ENCODE measurements around the gene KLLN.
"Not testable (repeated sequence)": the region's sequence is repeated elsewhere in the genome, so short reads cannot be mapped to it uniquely, and the experiment has no call there.

KLLN gene

DNA sequence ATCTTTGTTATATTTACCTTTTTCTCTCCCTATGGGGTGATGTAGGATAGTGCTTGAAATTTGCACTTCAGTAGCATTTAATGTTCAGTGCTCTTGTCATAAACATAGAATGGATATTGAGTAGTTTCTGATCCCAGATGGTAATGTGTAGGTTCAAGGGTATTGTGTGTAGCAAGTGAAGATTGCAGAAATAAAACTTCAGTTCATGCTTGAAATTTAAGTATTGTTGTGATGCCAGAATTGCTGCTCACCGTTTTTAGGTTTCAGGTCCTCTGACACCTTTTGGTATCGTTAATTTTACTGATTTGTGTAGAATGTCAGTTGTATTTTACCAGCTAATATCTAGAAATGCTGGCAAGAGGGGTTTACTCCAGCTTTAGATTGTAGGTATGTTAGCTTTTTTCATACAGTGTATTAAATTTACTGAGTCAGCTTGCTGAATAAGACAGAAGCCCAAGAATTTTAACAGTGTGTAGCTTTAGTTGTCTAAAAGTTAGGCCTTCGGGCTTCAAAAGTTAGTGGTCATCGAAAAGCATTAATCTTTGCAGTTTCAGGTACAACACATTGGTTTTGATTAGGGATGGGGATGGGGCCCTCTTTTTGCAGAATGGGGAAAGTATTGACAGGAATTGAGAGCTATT lies 2.0 kb upstream of the KLLN start:
- DNase-seq: no peak

DNA sequence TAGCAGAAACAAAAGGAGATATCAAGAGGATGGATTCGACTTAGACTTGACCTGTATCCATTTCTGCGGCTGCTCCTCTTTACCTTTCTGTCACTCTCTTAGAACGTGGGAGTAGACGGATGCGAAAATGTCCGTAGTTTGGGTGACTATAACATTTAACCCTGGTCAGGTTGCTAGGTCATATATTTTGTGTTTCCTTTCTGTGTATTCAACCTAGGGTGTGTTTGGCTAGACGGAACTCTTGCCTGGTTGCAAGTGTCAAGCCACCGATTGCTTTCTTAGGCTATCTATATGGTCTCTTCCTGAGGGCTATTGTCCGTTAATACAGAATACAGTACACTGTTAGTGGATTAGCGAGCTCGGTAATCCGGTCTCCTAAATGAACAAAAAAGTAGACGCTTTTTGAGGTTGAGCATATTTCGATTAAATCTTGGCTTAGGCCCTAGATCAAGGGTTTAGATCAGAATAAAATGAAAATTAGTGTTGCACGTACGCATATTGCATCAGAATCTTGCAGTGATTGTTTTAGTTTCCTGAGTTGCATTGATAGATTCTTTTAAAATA lies 1.2 kb upstream of the KLLN start:
- DNase-seq: peak; percentile 15

DNA sequence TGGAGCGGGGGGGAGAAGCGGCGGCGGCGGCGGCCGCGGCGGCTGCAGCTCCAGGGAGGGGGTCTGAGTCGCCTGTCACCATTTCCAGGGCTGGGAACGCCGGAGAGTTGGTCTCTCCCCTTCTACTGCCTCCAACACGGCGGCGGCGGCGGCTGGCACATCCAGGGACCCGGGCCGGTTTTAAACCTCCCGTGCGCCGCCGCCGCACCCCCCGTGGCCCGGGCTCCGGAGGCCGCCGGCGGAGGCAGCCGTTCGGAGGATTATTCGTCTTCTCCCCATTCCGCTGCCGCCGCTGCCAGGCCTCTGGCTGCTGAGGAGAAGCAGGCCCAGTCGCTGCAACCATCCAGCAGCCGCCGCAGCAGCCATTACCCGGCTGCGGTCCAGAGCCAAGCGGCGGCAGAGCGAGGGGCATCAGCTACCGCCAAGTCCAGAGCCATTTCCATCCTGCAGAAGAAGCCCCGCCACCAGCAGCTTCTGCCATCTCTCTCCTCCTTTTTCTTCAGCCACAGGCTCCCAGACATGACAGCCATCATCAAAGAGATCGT lies 690 bp upstream of the KLLN start:
- not testable (repeated sequence) for DNase-seq

DNA sequence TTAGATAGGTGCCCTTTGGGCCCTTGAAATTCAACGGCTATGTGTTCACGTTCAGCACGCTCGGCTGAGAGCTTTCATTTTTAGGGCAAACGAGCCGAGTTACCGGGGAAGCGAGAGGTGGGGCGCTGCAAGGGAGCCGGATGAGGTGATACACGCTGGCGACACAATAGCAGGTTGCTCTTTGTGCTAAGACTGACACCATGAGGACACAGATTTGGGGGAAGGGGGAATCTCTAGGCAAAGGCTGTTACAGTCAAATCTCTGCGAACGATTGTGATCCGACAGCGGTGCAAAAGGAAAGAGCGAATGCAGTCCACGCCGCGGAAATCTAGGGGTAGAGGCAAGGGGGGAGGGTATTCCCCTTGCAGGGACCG lies 667 bp downstream of the KLLN start:
- peak; percentile 54 for DNase-seq

DNA sequence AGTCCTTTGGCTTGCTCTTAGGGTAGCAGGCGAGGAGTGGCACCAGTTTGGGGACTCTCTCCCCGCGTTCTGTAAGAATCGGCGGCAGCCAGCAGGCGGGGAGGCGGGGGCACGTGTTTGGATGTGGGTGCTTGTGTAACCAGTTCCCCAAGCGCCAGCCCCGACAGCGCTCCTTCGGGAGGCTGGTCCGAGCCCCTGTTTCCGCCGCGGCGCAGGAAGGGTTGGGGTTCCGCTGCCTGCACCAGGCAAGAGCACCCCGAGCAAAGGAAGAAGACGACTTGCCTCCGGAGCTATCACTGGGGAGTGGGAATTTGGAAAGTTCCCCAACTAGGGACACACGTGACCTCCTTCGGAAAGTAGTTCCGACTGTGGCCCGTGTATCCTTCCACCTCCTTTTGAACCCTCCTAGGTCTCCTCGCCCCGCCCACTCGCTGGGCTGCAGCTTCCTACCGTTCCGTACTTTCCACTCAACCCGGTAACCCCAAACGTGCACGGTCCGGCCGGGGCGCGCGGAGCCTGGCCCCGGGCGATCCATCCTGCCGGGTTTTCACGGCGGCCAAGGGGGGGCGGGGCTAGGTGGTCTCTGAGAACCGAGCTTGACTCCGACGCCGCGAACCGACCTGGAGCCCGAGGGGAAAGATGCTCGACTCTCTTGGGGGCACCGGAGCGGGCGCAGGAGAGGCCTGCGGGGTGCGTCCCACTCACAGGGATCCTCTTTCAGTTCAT lies 1.2 kb downstream of the KLLN start:
- peak; percentile 91 for DNase-seq

DNA sequence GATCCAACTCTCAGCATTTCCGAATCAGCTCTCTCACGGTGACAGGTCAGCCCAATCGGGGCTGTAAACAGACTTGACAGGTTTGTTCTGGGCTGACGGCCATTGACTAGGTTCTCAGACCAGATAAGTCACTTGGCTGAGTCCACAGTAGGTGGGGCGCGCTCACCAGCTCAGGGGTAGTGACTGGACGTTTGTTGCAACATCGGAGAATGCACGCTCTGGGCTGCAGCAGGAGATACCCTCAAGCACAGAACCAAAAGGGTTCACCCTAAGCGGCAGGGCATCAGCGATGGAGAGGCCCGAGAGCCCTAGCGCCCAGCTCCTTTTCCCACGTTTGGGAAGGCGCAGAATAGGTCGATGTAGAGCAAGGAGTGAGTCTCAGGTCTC lies 1.8 kb downstream of the KLLN start:
- no peak for DNase-seq

DNA sequence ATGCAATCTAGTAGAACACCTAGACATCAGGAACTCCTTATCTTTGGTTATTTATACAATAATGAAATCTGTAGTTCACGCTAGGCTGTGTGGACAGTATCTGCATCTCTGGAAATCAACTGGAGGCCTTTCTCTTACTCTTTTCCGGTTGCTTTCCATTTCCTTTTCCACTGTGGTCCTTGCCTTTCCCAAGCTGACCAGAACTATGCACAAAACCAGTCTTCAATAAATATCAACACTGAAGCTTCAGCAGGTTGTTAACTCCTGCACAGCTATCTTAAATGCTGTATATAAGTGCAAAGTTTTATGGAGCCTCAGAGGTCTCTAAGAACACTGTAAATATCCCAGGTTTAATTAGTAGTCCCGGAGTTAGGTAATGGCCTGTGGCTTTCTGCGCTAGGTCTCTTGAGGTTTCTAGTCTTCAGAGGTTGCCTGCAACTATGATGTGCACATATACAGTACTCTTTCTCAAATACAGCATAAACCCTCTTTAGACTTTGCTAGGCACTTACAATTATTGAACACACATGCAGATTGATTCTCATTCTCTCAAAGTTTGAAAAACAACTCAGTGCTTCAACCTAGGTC lies 2.4 kb downstream of the KLLN start:
- no peak for DNase-seq

DNA sequence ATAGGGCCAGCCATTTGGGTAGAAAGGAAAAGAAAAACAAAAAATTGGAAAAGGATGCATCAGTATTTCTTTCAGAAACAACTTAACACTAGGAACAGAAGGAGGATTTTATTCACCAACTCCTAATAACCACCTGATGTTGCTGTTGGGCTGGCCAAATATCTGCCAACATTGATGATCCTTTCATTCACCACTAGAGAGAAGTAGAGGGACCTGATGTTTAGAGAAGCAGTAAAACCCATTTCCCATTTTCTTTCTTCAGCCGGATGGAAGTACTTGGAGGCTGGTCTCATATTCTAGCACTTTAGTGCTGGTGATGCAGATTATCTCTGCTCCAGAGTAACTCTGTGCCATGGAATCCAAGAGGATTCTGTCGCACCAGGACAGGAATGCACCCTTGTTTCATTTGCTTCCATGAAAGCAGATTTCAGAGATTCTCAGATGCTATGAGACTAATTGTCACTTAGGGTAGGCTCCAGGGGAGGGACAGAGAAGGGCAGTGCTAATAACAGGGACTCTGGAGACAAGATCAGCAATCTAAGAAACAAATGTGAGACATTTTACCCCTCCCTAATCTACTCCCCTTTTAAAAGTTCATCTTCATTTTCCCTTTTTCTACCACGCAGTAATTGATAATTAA lies 3.1 kb downstream of the KLLN start:
- DNase-seq: peak; percentile 35

DNA sequence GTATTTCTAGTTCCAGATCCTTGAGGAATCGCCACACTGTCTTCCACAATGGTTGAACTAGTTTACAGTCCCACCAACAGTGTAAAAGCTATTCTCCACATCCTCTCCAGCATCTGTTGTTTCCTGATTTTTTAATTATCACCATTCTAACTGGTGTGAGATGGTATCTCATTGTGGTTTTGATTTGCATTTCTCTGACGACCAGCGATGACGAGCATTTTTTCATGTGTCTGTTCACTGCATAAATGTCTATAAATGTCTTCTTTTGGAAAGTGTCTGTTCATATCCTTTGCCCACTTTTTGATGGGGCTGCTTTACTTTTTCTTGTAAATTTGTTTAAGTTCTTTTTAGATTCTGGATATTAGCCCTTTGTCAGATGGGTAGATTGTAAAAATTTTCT lies 7.7 kb downstream of the KLLN start:
- not testable (repeated sequence) for DNase-seq

DNA sequence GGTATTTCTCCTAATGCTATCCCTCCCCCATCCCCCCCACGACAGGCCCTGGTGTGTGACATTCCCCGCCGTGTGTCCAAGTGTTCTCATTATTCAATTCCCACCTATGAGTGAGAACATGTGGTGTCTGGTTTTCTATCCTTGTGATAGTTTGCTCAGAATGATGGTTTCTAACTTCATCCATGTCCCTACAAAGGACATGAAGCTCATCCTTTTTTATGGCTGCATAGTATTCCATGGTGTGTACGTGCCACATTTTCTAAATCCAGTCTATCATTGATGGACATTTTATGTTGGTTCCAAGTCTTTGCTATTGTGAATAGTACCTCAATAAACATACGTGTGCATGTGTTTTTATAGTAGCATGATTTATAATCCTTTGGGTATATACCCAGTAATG lies 8.1 kb downstream of the KLLN start:
- not testable (repeated sequence) for DNase-seq

DNA sequence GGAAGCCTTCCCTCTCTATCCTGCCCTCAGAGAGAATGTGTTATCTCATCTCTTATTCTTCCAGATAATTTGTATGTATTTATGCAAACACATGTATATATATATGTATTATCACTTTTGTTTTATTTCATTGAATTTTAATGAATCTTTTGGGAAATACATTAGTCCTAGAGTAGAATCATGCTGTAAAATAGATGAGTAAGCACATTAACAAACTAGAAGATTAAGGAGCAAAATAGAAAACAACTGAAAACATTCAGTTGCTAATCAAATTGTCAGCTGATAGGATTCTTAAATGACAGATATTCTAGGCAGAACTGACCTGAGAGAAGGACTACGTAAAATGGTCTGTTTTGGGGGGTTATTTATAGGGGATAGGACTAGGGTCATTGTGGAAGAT lies 11.2 kb downstream of the KLLN start:
- no peak for DNase-seq

DNA sequence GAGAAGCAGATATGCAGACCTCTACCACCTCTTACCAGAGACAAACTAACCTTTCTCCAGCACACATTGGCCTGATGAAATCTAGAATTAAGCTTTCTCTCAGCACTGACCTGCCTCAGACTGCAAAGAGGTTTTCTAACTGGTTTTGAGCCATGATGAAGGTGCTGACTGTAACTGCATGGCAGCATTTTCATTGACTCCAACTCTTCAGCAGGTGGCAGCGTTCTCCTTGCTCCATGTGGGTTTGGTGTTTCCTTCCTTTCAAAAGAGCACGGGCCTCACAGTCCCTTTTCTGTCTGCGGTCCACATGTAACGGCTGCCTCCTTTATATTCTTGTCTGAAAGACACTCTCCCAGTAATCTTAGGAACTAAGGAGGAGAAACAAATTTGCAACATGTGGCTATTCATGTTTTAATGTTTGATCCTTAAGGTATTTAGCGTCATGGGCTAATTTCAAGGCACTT lies 12.6 kb downstream of the KLLN start:
- peak; percentile 23 for DNase-seq

DNA sequence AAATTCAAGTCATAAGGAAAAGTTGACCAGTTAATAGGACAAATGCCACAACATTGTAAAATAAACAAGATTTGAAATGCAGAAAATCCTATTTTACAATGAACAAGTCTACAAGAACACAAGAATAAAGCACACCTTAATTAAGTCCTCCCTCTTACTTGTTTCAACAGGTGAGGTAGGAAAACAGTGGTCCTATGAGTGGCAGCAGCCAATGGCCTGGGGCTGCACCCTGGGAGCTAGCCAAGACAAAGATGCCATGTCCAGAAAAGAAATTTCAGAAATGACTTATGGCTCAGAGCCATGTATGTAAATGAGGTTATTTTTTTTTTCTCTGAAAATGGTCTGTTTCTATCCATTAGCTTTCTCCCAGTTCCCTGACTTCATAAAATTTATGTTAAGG lies 14.3 kb downstream of the KLLN start:
- no peak for DNase-seq

DNA sequence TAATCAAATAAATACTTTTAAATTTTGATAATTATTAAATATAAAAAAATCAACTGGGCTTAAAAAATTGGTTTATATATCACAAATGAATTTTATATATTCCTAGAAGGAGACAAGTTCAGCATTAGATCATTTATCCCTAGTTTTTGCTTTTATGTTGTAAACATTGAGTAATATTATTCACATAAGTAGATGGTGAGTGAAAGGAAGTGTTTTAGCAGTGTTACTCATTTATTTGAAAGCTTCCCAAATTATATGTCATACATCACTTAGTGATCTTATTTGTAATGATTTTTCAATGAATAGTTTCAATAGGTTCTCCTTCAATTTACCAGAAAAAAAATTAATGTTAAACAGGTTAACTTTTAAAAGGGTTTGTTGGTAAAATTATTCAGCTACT lies 15.8 kb downstream of the KLLN start:
- no peak for DNase-seq

DNA sequence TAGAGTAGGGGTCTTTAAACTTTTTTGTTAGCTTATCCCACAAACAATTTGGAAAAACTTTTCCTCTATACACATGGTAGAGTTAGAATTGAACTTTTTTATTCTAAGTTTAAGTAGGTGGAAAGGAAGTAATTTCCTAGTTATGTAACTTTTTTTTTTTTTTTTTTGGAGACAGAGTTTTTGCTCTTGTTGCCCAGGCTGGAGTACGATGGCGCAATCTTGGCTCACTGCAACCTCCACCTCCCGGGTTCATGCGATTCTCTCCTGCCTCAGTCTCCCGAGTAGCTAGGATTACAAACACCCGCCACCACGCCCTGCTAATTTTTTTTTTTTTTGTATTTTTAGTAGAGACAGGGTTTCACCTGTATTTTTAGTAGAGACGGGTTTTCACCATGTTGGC lies 16.6 kb downstream of the KLLN start:
- DNase-seq: not testable (repeated sequence)

DNA sequence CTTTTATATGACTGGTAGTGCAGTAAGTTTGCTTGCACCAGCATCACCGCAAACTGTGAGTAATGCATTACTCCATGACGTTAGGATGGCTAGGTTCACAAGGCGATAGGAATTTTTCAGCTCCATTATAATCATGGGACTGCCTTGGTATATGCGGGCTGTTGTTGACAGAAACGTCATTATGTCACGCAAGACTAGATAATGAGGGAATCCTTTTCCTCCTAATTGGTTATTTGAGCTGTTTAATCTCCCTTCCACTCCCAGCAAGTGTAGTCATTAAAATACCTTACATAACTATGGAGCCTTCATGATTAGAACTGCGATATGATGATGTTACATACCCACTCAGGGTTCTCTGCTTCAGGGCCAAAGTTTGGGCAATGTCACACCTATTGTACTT lies 17.3 kb downstream of the KLLN start:
- no peak for DNase-seq

DNA sequence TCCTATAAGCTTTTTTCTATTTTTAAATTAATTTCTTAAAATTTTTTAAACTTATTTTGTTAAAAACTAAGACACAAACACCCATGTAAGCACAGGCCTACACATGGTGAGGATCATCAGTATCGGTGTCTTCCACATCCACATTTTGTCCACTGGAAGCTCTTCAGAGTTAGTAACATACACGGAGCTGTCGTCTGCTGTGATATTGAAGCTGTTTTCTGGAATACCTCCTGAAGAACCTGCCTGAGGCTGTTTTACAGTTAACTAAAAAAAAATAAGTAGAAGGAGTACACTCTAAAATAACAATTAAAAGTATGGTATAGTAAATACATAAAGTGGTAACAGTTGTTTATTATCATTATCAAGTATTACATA lies 17.7 kb downstream of the KLLN start:
- DNase-seq: no peak

DNA sequence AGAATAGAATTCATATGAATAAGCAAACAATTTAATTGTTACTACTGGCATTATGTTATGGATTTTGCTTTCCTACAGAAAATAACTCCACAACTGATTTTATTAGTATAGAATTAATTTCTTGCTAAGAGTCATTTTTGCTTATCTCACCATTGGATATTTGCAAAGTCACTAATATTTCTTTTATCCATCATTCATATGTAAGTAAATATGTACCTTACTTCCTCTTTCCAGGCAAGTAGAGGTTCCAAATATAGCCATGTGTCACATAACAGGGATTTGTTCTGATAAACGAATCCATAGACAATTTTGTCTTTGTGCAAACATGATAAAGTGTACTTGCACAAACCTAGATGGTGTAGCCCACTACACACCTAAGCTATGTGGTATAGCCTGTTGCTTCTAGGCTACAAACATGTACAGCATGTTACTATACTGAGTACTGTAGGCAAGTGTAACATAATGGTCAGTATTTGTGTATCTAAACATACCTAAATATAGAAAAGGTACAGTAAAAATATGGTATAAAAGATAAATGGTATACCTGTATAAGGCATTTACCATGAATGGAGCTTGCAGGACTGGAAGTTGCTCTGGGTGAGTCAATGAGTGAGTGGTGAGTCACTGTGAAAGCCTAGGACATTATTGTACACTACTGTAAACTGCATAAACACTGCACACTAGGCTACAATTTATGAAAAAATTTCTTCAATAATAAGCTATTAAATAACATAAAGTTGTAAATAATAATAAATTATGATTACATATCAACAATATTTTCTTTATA lies 18.3 kb downstream of the KLLN start:
- DNase-seq: no peak

DNA sequence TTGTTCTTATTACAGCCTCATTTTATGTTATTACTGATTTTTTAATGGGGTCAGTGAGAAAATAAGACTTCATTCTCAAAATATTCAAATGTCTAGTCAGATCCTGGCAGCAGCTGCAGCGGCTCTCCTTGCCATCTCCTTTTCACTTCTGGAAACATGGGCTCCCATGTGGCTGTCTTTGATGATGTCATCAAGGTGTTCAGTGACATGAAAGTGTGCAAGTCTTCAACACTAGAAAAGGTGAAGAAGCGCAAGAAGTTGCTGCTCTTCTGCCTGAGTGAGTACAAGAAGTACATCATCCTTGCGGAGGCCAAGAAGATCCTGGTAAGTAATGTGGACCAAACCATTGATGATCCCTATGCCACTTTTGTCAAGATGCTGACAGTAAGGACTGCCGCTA lies 19.6 kb downstream of the KLLN start:
- no peak for DNase-seq

DNA sequence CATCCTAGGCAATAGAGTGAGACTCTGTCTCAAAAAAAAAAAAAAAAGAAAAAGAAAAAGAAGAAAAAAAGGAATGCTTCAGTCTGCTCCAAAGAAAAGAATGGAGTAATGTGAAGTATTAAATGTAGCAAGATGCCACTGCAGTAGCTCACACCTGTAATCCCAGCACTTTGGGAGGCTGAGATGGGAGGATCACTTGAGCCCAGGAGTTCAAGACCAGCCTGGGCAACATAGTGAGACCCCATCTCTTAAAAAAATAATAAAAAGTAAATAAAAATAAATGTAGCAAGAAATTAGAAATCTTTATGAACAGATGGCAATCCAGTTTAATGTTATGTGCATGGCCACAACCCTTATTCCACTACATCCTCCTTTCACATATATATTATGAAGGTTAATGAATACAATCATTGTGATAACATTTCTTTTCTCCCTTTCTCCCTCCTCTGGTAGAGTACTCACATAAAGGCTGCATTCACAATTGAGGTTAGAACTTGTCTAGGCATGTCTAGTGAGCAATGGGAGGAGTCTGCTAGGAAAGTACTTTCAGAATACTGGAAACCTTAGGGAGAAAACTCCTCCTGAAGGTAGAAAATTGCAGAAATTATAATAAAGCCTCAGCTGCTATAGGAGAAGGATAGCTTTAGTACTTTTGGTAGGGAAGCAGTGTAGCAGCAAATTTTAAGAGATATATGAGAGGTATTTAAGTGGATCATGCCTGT lies 20.4 kb downstream of the KLLN start:
- DNase-seq: no peak

DNA sequence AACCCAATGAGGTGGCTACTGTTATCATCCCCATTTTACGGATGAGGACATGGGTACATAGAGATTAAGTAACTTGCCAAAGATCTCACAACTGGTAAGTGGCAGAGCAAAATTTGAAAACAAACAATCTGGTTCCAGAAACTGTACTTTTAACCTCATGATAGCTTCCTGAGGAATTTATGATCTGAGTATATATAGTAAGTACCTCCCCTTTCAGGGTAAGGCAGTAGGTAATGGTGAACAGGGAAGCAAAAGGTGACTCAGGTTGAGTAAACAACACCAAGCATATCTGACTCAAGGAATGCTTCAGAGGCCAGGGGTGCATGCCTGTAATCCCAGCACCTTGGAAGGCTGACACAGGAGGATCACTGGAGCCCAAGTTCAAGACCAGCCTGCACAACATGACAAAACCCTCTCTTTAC lies 21.1 kb downstream of the KLLN start:
- DNase-seq: no peak

DNA sequence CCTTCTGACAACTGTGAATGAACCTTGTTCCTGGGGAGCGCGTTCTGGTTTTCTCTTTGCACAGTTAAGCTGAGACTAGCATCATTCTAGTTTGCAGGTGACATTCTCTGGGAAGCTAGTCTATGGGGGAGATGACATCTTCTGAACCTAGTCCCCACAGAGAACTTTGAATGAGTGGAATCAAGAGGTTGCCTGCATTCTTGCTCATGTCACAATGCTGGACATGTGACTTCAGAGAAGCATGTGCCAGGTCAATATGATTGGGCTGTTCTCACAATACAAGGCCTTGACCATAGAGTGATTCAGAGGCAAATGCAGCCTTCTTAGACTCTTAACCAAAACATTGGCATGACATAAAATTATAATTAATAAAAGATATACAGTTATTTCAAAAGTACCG lies 22.1 kb downstream of the KLLN start:
- no peak for DNase-seq

All from NCI-H2171 treated with DMSO at 0.1 percent for 48 hours (cell line).